ENCODE measurements around the gene CYTH1. TPM values are rescaled to one million over a fixed set of nuclear protein-coding genes. Genes with fewer than 3 reads are reported as not detected.

CYTH1 gene
- total and polyA plus RNA-seq, 12 donors, result 26.0 to 141 (median 46.2) TPM

- peak overlapping the region in 1 of 5 donors; percentile 71 for H3K27ac ChIP-seq
- no peaks in the 10 kb centered on the region for H3K27me3 ChIP-seq
- TF ChIP-seq POLR2A (IDR thresholded peaks at IDR 0.05), result peak in 1 of 2 donors; percentile 34
- no peak for TF ChIP-seq CTCF (IDR thresholded peaks at IDR 0.05)
- no peaks in the 10 kb centered on the region for H3K36me3 ChIP-seq (replicated peaks in 1 of 2)
- no peaks in the 10 kb centered on the region for H3K9me3 ChIP-seq (replicated peaks in 1 of 3)
- H3K4me1 ChIP-seq (replicated peaks in 1 of 2), result peaks cover 0 to 43% of the 10 kb centered on the region in 2 donors
- peak overlapping the region in 1 of 4 donors; percentile 19 for H3K4me3 ChIP-seq
- peak in 3 of 7 donors; percentile 28 to 75 (median 63) for DNase-seq
- 35 to 64% (median 42%) methylated on average over 14 to 25 of the region's 25 CpGs; no CpG with 5 or more reads in 1 of the 4 donors for WGBS, 4 donors
- intact Hi-C loops (cut with DNase I), result no loop called here
These were observed 58.9 kb downstream of the CYTH1 start for GRCh38 chr17:78723001-78723796.

GRCh38 chr17:78722246-78722761 lies 59.8 kb downstream of the CYTH1 start:
- intact Hi-C loops (cut with DNase I), result no loop called here
- H3K27ac ChIP-seq, result peak overlapping the region in 1 of 5 donors; percentile 71
- H3K4me1 ChIP-seq (replicated peaks in 1 of 2), result peaks cover 7 to 48% of the 10 kb centered on the region in 2 donors
- no peaks in the 10 kb centered on the region for H3K27me3 ChIP-seq
- no peak for DNase-seq
- H3K9me3 ChIP-seq (replicated peaks in 1 of 3), result no peaks in the 10 kb centered on the region
- 63 to 75% (median 68%) methylated on average over 3 to 7 of the region's 7 CpGs for WGBS, 4 donors
- H3K36me3 ChIP-seq (replicated peaks in 1 of 2), result no peaks in the 10 kb centered on the region
- H3K4me3 ChIP-seq, result no peak overlapping the region
- no peak for TF ChIP-seq CTCF (IDR thresholded peaks at IDR 0.05)
- no peak for TF ChIP-seq POLR2A (IDR thresholded peaks at IDR 0.05)

GRCh38 chr17:78719630-78720298 lies 62.3 kb downstream of the CYTH1 start:
- H3K9me3 ChIP-seq (replicated peaks in 1 of 3), result no peaks in the 10 kb centered on the region
- H3K27me3 ChIP-seq, result no peaks in the 10 kb centered on the region
- no peak overlapping the region for H3K27ac ChIP-seq
- H3K36me3 ChIP-seq (replicated peaks in 1 of 2), result no peaks in the 10 kb centered on the region
- DNase-seq, result no peak
- intact Hi-C loops (cut with DNase I), result loop anchor here in 1 of 2 donors (10.0 kb wide), 1 partner anchor 225 kb away; no protein-coding TSS in a partner anchor
- H3K4me3 ChIP-seq, result no peak overlapping the region
- TF ChIP-seq POLR2A (IDR thresholded peaks at IDR 0.05) (no peak), CTCF (IDR thresholded peaks at IDR 0.05) (no peak)
- H3K4me1 ChIP-seq (replicated peaks in 1 of 2), result peaks cover 27 to 64% of the 10 kb centered on the region in 2 donors
- WGBS, 4 donors, result 62 to 75% (median 67%) methylated on average over 4 of the region's 4 CpGs

- Histone ChIP-seq H3K9me3 (replicated peaks in 1 of 3) (no peaks in the 10 kb centered on the region), H3K4me1 (replicated peaks in 1 of 2) (peaks cover 27 to 55% of the 10 kb centered on the region in 2 donors), H3K36me3 (replicated peaks in 1 of 2) (no peaks in the 10 kb centered on the region), H3K27me3 (no peaks in the 10 kb centered on the region), H3K27ac (no peak overlapping the region), H3K4me3 (no peak overlapping the region)
- DNase-seq, result no peak
- 77 to 91% (median 86%) methylated on average over 5 to 8 of the region's 8 CpGs for whole genome bisulfite sequencing, 4 donors
- TF ChIP-seq POLR2A (IDR thresholded peaks at IDR 0.05) (no peak), CTCF (IDR thresholded peaks at IDR 0.05) (no peak)
- intact Hi-C loops (cut with DNase I), result loop anchor here in 1 of 2 donors (10.0 kb wide), 1 partner anchor 224 kb away; no protein-coding TSS in a partner anchor
These were observed 63.4 kb downstream of the CYTH1 start for GRCh38 chr17:78718575-78719208.

Data from adrenal gland (tissue), 12 donors.